HFF-Myc (cell line): ENCODE measurements around the gene LSP1.

Experiments
- DNase-seq: peaks from one replicate; pipeline ENCODE4 v3.0.0-alpha.2; 2011; ENCODE audit warnings: low read depth; ENCODE audit errors: extremely low read depth
- H3K4me3 ChIP-seq: replicated peaks from 2 replicates; pipeline ENCODE4 v1.5.1; 2011; ENCODE audit warnings: low read depth, mild to moderate bottlenecking, control low read depth, low read length
- CTCF ChIP-seq: IDR thresholded peaks from 2 replicates; pipeline ENCODE4 v1.5.1; 2012; ENCODE audit warnings: mild to moderate bottlenecking, low read depth, low read length, control low read depth; ENCODE audit errors: missing control alignments

The LSP1 gene

GRCh38 chr11:1853376-1854131, 670 bp downstream of the LSP1 start:
- no peak for TF ChIP-seq CTCF
- no peak overlapping the region for H3K4me3 ChIP-seq
- DNase-seq, result no peak

- no peak overlapping the region for H3K4me3 ChIP-seq
- DNase-seq, result no peak
Measured at GRCh38 chr11:1854132-1854948, 1.5 kb downstream of the LSP1 start.

GRCh38 chr11:1854949-1855885, 2.3 kb downstream of the LSP1 start:
- no peak for TF ChIP-seq CTCF
- no peak overlapping the region for H3K4me3 ChIP-seq
- no peak for DNase-seq

More at GRCh38 chr11:1854132-1854948, 1.5 kb downstream of the LSP1 start:
- no peak for TF ChIP-seq CTCF

GRCh38 chr11:1855886-1856265, 3.0 kb downstream of the LSP1 start:
- no peak for DNase-seq
- no peak for TF ChIP-seq CTCF
- no peak overlapping the region for H3K4me3 ChIP-seq

GRCh38 chr11:1856306-1857005, 3.6 kb downstream of the LSP1 start:
- no peak for DNase-seq
- TF ChIP-seq CTCF, result no peak
- H3K4me3 ChIP-seq, result no peak overlapping the region

GRCh38 chr11:1857064-1857463, 4.2 kb downstream of the LSP1 start:
- no peak for TF ChIP-seq CTCF
- DNase-seq, result no peak
- no peak overlapping the region for H3K4me3 ChIP-seq
